Neural cell (in vitro differentiated cells): ENCODE measurements around the gene SKI. TPM values are rescaled to one million over a fixed set of nuclear protein-coding genes. Genes with fewer than 3 reads are reported as not detected.

ENCODE experiments used
- H2AFZ ChIP-seq: fragments of 200-600, 300-800 bp; sonication (generic), shearing (Covaris generic); 2 replicates; pipeline ENCODE4 v1.6.0; 2014; ENCODE audit warnings: low read depth, mild to moderate bottlenecking, antibody characterized with exemption, low read length, moderate library complexity
- H3F3A ChIP-seq: fragments of 200-600 bp; shearing (Covaris generic); 2 replicates; pipeline ENCODE4 v1.6.1; 2016; ENCODE audit warnings: mild to moderate bottlenecking, moderate library complexity, mixed read lengths, antibody characterized with exemption, low read length; ENCODE audit not compliant: insufficient read depth, poor library complexity, severe bottlenecking
- H3K27ac ChIP-seq: fragments of 200-600, 300-800 bp; sonication (generic), shearing (Covaris generic); 2 replicates; pipeline ENCODE4 v1.5.1; 2014; ENCODE audit warnings: mild to moderate bottlenecking, low read length, moderate library complexity
- H3K27me3 ChIP-seq: fragments of 300-800, 200-600 bp; sonication (generic), shearing (Covaris generic); 2 replicates; pipeline ENCODE4 v1.6.0; 2014; ENCODE audit warnings: mild to moderate bottlenecking, low read depth, low read length, moderate library complexity; ENCODE audit not compliant: insufficient read depth
- H3K36me3 ChIP-seq: fragments of 300-800, 200-600 bp; sonication (generic), shearing (Covaris generic); 2 replicates; pipeline ENCODE4 v1.5.1; 2014; ENCODE audit warnings: mild to moderate bottlenecking, antibody characterized with exemption, low read length, moderate library complexity; ENCODE audit not compliant: insufficient read depth
- H3K4me2 ChIP-seq: fragments of 300-800, 200-600 bp; sonication (generic), shearing (Covaris generic); 2 replicates; pipeline ENCODE4 v1.6.0; 2014; ENCODE audit warnings: mild to moderate bottlenecking, low read length
- H3K4me3 ChIP-seq: fragments of 300-800, 200-600 bp; sonication (generic), shearing (Covaris generic); 2 replicates; pipeline ENCODE4 v1.5.1; 2014; ENCODE audit warnings: mild to moderate bottlenecking, low read length, moderate library complexity
- H3K79me2 ChIP-seq: fragments of 200-600 bp; shearing (Covaris generic); replicated peaks from 2 replicates; pipeline ENCODE4 v1.6.0; 2014; ENCODE audit warnings: mild to moderate bottlenecking, low read length, moderate library complexity; ENCODE audit not compliant: insufficient read depth
- H3K9ac ChIP-seq: fragments of 300-800, 200-600 bp; sonication (generic), shearing (Covaris generic); 2 replicates; pipeline ENCODE4 v1.6.1; 2016; ENCODE audit warnings: mild to moderate bottlenecking, low read length, mixed read lengths
- H3K9me2 ChIP-seq: fragments of 200-600 bp; shearing (Covaris generic); 2 replicates; pipeline ENCODE4 v1.6.1; 2016; ENCODE audit warnings: mild to moderate bottlenecking, low read length, mixed read lengths; ENCODE audit not compliant: insufficient read depth
- H3K9me3 ChIP-seq: fragments of 200-600, 300-800 bp; sonication (generic), shearing (Covaris generic); 2 replicates; pipeline ENCODE4 v1.6.1; 2016; ENCODE audit warnings: mild to moderate bottlenecking, mixed run types, low read length, moderate library complexity, mixed read lengths
- H4K20me1 ChIP-seq: fragments of 200-600 bp; shearing (Covaris generic); 2 replicates; pipeline ENCODE4 v1.6.1; 2016; ENCODE audit warnings: mild to moderate bottlenecking, mixed run types; ENCODE audit not compliant: insufficient read depth
- CTCF ChIP-seq: fragments of 450-650 bp; IDR thresholded peaks from 2 replicates; pipeline ENCODE4 v1.5.1; 2014; ENCODE audit warnings: antibody characterized with exemption, mild to moderate bottlenecking, moderate library complexity; ENCODE audit not compliant: poor library complexity, severe bottlenecking
- EP300 ChIP-seq: fragments of 450-650 bp; conservative IDR thresholded peaks from 2 replicates; pipeline ENCODE4 v1.6.1; 2014; ENCODE audit warnings: antibody characterized with exemption, mild to moderate bottlenecking, moderate library complexity; ENCODE audit not compliant: poor library complexity, severe bottlenecking
- EZH2 ChIP-seq: fragments of 200-600, 300-800 bp; shearing (Covaris generic), sonication (generic); IDR thresholded peaks from 2 replicates; pipeline ENCODE4 v1.6.1; 2014; ENCODE audit warnings: antibody characterized with exemption, low read length, borderline replicate concordance, mild to moderate bottlenecking; ENCODE audit not compliant: insufficient read depth, poor library complexity, severe bottlenecking
- MXI1 ChIP-seq: fragments of 450-650 bp; conservative IDR thresholded peaks from 2 replicates; pipeline ENCODE4 v1.6.1; 2014; ENCODE audit warnings: antibody characterized with exemption, mild to moderate bottlenecking; ENCODE audit not compliant: poor library complexity, severe bottlenecking
- POLR2AphosphoS5 ChIP-seq: IDR thresholded peaks from 2 replicates; pipeline ENCODE4 v1.6.1; 2012
- RAD21 ChIP-seq: fragments of 450-650 bp; conservative IDR thresholded peaks from 2 replicates; pipeline ENCODE4 v1.6.1; 2014; ENCODE audit warnings: antibody characterized with exemption, mild to moderate bottlenecking, moderate library complexity
- SMC3 ChIP-seq: fragments of 450-650 bp; conservative IDR thresholded peaks from 2 replicates; pipeline ENCODE4 v1.6.1; 2014; ENCODE audit warnings: antibody characterized with exemption, mild to moderate bottlenecking, moderate library complexity; ENCODE audit not compliant: poor library complexity
- TAF1 ChIP-seq: IDR thresholded peaks from 2 replicates; pipeline ENCODE4 v1.6.1; 2012; ENCODE audit warnings: low read depth
- polyA plus RNA-seq: library from polyadenylated mRNA; depleted of rRNA; stranded (reverse); fragments of >200 nt; gene quantifications from 2 replicates; pipeline ENCODE4 v1.2.3, GENCODE V29; 2014
- TF ChIP-seq, protein P1 (sequence below): IDR thresholded peaks from 2 replicates; pipeline ENCODE4 v1.6.1; 2012; ENCODE audit warnings: borderline replicate concordance

Gene SKI
- polyA plus RNA-seq, 1 donor from 2014 or later: 4.1 TPM

DNA sequence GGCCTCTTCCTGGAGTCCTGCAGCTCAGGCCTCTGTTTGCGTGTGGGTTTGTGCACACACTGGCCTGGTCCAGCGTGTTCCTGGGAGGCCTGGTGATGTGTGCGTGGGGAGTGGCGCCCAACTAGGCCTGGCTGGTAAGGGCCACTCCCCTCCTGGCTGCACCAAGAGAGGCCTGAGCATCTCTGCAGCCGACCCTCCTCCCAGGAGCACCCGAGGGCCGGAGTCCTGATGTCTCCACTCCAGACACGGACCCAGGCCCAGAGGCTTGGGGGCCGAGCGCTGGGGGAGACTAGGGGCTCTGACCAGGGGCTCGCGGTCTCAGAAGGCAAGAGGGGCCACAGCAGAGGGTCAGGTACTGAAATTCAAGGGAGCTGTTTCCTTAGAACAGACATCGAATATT, 130.0 kb downstream of the SKI start:
- no peaks in the 10 kb centered on the region for H3F3A ChIP-seq
- H3K36me3 ChIP-seq: no peaks in the 10 kb centered on the region
- H3K79me2 ChIP-seq: no peaks in the 10 kb centered on the region
- no peaks in the 10 kb centered on the region for H3K9me2 ChIP-seq
- no peak overlapping the region for H3K4me2 ChIP-seq
- H3K9ac ChIP-seq: no peak overlapping the region
- no peak overlapping the region for H3K27ac ChIP-seq
- TF ChIP-seq EZH2 (no peak), TAF1 (no peak), SMC3 (no peak), EP300 (no peak), RAD21 (no peak), POLR2AphosphoS5 (no peak), MXI1 (no peak)
- TF ChIP-seq, protein P1, sequence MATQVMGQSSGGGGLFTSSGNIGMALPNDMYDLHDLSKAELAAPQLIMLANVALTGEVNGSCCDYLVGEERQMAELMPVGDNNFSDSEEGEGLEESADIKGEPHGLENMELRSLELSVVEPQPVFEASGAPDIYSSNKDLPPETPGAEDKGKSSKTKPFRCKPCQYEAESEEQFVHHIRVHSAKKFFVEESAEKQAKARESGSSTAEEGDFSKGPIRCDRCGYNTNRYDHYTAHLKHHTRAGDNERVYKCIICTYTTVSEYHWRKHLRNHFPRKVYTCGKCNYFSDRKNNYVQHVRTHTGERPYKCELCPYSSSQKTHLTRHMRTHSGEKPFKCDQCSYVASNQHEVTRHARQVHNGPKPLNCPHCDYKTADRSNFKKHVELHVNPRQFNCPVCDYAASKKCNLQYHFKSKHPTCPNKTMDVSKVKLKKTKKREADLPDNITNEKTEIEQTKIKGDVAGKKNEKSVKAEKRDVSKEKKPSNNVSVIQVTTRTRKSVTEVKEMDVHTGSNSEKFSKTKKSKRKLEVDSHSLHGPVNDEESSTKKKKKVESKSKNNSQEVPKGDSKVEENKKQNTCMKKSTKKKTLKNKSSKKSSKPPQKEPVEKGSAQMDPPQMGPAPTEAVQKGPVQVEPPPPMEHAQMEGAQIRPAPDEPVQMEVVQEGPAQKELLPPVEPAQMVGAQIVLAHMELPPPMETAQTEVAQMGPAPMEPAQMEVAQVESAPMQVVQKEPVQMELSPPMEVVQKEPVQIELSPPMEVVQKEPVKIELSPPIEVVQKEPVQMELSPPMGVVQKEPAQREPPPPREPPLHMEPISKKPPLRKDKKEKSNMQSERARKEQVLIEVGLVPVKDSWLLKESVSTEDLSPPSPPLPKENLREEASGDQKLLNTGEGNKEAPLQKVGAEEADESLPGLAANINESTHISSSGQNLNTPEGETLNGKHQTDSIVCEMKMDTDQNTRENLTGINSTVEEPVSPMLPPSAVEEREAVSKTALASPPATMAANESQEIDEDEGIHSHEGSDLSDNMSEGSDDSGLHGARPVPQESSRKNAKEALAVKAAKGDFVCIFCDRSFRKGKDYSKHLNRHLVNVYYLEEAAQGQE: no peak
- no peaks in the 10 kb centered on the region for H4K20me1 ChIP-seq
- H3K27me3 ChIP-seq: no peaks in the 10 kb centered on the region
- H2AFZ ChIP-seq: no peak overlapping the region
- H3K4me3 ChIP-seq: no peak overlapping the region
- no peaks in the 10 kb centered on the region for H3K9me3 ChIP-seq

DNA sequence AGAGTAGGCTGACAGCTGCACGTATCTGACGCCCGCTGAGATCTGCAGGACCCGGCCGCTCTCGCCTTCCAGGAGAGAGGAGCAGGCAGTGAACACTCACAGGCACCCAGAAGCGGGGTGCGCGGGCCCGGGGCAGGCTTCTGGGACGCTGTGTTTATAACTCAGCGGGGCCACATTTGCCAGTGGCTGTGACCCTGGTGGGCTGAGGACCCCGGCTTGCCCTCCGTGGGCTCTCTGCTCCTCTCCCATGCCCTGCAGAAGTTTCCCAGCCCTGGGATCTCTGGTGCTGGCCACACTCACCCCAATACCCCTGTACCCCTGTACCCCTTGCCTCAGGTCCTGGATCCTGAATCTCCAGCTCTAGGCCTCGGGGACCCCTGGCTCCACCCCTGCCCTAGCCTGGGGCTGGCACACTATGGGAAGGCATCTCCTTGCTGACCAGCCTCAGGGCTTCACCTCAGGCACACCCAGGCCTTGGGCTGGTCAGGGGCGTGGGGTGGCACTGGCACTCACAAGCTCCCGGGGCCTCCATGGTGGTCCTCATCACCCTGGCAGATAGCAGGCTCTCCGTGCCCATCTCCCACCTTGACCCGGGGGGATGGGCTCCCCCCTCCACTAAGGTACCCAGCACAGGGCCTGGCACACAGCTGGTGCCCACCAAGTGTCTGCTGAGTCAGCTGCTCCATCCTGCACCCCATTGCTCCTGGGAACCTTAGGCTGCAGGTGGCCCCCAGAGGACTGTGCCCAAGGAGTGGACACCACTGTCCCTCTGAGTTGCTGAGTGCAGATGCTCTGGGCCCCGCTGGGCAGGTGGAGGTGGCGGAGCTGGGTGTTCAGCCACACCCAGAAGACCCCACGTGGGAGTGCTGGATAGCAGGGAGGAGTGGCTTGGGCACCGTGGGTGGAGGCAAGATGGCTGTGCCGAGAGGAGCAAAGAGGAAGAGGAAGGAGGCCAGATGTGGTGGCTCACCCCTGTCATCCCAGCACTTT, 130.8 kb downstream of the SKI start:
- H3K9ac ChIP-seq: no peak overlapping the region
- no peak overlapping the region for H3K27ac ChIP-seq
- TF ChIP-seq MXI1 (no peak), RAD21 (no peak), EZH2 (no peak), TAF1 (no peak), POLR2AphosphoS5 (no peak), SMC3 (no peak), EP300 (no peak), CTCF (no peak)
- TF ChIP-seq, protein P1: no peak
- H3F3A ChIP-seq: no peaks in the 10 kb centered on the region
- no peaks in the 10 kb centered on the region for H3K36me3 ChIP-seq
- H3K9me2 ChIP-seq: no peaks in the 10 kb centered on the region
- H4K20me1 ChIP-seq: no peaks in the 10 kb centered on the region
- H2AFZ ChIP-seq: no peak overlapping the region
- no peaks in the 10 kb centered on the region for H3K9me3 ChIP-seq
- H3K4me3 ChIP-seq: no peak overlapping the region
- no peak overlapping the region for H3K4me2 ChIP-seq
- H3K79me2 ChIP-seq: no peaks in the 10 kb centered on the region
- no peaks in the 10 kb centered on the region for H3K27me3 ChIP-seq
